HEK293 (cell line): Measurements from ENCODE around the gene FAM24B.
A peak's percentile ranks its signal among the peaks of the same experiment; 100 is the strongest.

Experiments
- FEZF1 ChIP-seq: fragments of 450-650 bp; formaldehyde crosslinking; IDR thresholded peaks from 2 replicates; pipeline ENCODE4 v1.5.1; 2016; ENCODE audit warnings: missing biosample characterization, missing genetic modification characterization
- GLIS1 ChIP-seq: fragments of 450-650 bp; formaldehyde crosslinking; IDR thresholded peaks from 2 replicates; pipeline ENCODE4 v1.5.1; 2016; ENCODE audit warnings: missing biosample characterization, missing genetic modification characterization
- INSM2 ChIP-seq: fragments of 450-650 bp; formaldehyde crosslinking; IDR thresholded peaks from 2 replicates; pipeline ENCODE4 v1.5.1; 2016; ENCODE audit warnings: missing biosample characterization, missing genetic modification characterization
- MEIS1 ChIP-seq: sonication (generic); formaldehyde crosslinking; IDR thresholded peaks from 2 replicates; pipeline ENCODE4 v1.8.1; 2022; ENCODE audit warnings: missing genetic modification reagents, mild to moderate bottlenecking, borderline replicate concordance
- PRDM10 ChIP-seq: fragments of 450-650 bp; formaldehyde crosslinking; IDR thresholded peaks from 2 replicates; pipeline ENCODE4 v1.5.1; 2016; ENCODE audit warnings: missing biosample characterization, missing genetic modification characterization
- SCRT2 ChIP-seq: fragments of 450-650 bp; formaldehyde crosslinking; IDR thresholded peaks from 2 replicates; pipeline ENCODE4 v1.5.1; 2016; ENCODE audit warnings: missing biosample characterization, missing genetic modification characterization
- TCF7L2 ChIP-seq: IDR thresholded peaks from 2 replicates; pipeline ENCODE4 v1.6.1; 2011; ENCODE audit warnings: low read depth, mild to moderate bottlenecking, inconsistent platforms, low read length, moderate library complexity, borderline replicate concordance
- ZBTB48 ChIP-seq: fragments of 450-650 bp; formaldehyde crosslinking; IDR thresholded peaks from 2 replicates; pipeline ENCODE4 v1.5.1; 2016; ENCODE audit warnings: missing biosample characterization, missing genetic modification characterization
- ZBTB8A ChIP-seq: fragments of 450-650 bp; formaldehyde crosslinking; IDR thresholded peaks from 2 replicates; pipeline ENCODE4 v1.5.1; 2016; ENCODE audit warnings: missing biosample characterization, missing genetic modification characterization
- ZNF174 ChIP-seq: fragments of 450-650 bp; formaldehyde crosslinking; IDR thresholded peaks from 2 replicates; pipeline ENCODE4 v1.5.0; 2017; ENCODE audit warnings: missing biosample characterization, mild to moderate bottlenecking, missing genetic modification characterization
- ZNF19 ChIP-seq: fragments of 450-650 bp; formaldehyde crosslinking; IDR thresholded peaks from 2 replicates; pipeline ENCODE4; 2016; ENCODE audit warnings: missing biosample characterization, missing genetic modification characterization, low read depth
- ZNF248 ChIP-seq: fragments of 450-650 bp; formaldehyde crosslinking; IDR thresholded peaks from 2 replicates; pipeline ENCODE4 v1.5.1; 2017; ENCODE audit warnings: missing biosample characterization, missing genetic modification characterization
- ZNF335 ChIP-seq: fragments of 450-650 bp; formaldehyde crosslinking; conservative IDR thresholded peaks from 2 replicates; pipeline ENCODE4 v1.5.1; 2016; ENCODE audit warnings: missing biosample characterization, missing genetic modification characterization
- ZNF366 ChIP-seq: fragments of 450-650 bp; formaldehyde crosslinking; conservative IDR thresholded peaks from 2 replicates; pipeline ENCODE4 v1.5.1; 2016; ENCODE audit warnings: missing biosample characterization, missing genetic modification characterization
- ZNF37A ChIP-seq: fragments of 450-650 bp; IDR thresholded peaks from 2 replicates; pipeline ENCODE4 v1.5.1; 2018; ENCODE audit warnings: missing biosample characterization, missing genetic modification characterization
- ZNF518A ChIP-seq: fragments of 450-650 bp; formaldehyde crosslinking; conservative IDR thresholded peaks from 2 replicates; pipeline ENCODE4 v1.5.1; 2016; ENCODE audit warnings: low read depth, missing biosample characterization, missing genetic modification characterization
- ZNF549 ChIP-seq: fragments of 450-650 bp; IDR thresholded peaks from 2 replicates; pipeline ENCODE4 v1.5.1; 2018; ENCODE audit warnings: missing biosample characterization, missing genetic modification characterization, mild to moderate bottlenecking, inconsistent platforms, moderate library complexity
- ZNF560 ChIP-seq: fragments of 450-650 bp; formaldehyde crosslinking; IDR thresholded peaks from 2 replicates; pipeline ENCODE4 v1.5.1; 2017; ENCODE audit warnings: missing biosample characterization, missing genetic modification characterization, borderline replicate concordance
- ZNF571 ChIP-seq: fragments of 450-650 bp; formaldehyde crosslinking; IDR thresholded peaks from 2 replicates; pipeline ENCODE4 v1.5.0; 2017; ENCODE audit warnings: missing biosample characterization, missing genetic modification characterization
- ZNF580 ChIP-seq: fragments of 450-650 bp; formaldehyde crosslinking; IDR thresholded peaks from 2 replicates; pipeline ENCODE4 v1.5.1; 2016; ENCODE audit warnings: missing biosample characterization, missing genetic modification characterization
- ZNF629 ChIP-seq: fragments of 450-650 bp; formaldehyde crosslinking; IDR thresholded peaks from 2 replicates; pipeline ENCODE4 v1.5.1; 2017; ENCODE audit warnings: missing biosample characterization, missing genetic modification characterization
- ZNF670 ChIP-seq: fragments of 450-650 bp; formaldehyde crosslinking; IDR thresholded peaks from 2 replicates; pipeline ENCODE4 v1.5.1; 2016; ENCODE audit warnings: missing biosample characterization, missing genetic modification characterization, low read depth
- ZNF76 ChIP-seq: fragments of 450-650 bp; formaldehyde crosslinking; IDR thresholded peaks from 2 replicates; pipeline ENCODE4; 2016; ENCODE audit warnings: low read depth, missing biosample characterization, missing genetic modification characterization, borderline replicate concordance
- TF ChIP-seq, protein P1 (sequence below): fragments of 450-650 bp; formaldehyde crosslinking; IDR thresholded peaks from 2 replicates; pipeline ENCODE4 v1.5.1; 2016; ENCODE audit warnings: missing biosample characterization, missing genetic modification characterization, borderline replicate concordance
- TF ChIP-seq, protein P2 (sequence below): fragments of 450-650 bp; formaldehyde crosslinking; IDR thresholded peaks from 2 replicates; pipeline ENCODE4 v1.5.1; 2016; ENCODE audit warnings: missing biosample characterization, missing genetic modification characterization

Gene FAM24B

GRCh38 chr10:122852261-122852660 lies 27.1 kb downstream of the FAM24B start (continued):
- TF ChIP-seq ZNF174 (tag by site-specific recombination) = no peak
- TF ChIP-seq ZNF571 = no peak
- TF ChIP-seq GLIS1 (tag by site-specific recombination) = peak; percentile 98
- peak; percentile 58 for TF ChIP-seq ZNF629 (tag by site-specific recombination)
- TF ChIP-seq, protein P1, sequence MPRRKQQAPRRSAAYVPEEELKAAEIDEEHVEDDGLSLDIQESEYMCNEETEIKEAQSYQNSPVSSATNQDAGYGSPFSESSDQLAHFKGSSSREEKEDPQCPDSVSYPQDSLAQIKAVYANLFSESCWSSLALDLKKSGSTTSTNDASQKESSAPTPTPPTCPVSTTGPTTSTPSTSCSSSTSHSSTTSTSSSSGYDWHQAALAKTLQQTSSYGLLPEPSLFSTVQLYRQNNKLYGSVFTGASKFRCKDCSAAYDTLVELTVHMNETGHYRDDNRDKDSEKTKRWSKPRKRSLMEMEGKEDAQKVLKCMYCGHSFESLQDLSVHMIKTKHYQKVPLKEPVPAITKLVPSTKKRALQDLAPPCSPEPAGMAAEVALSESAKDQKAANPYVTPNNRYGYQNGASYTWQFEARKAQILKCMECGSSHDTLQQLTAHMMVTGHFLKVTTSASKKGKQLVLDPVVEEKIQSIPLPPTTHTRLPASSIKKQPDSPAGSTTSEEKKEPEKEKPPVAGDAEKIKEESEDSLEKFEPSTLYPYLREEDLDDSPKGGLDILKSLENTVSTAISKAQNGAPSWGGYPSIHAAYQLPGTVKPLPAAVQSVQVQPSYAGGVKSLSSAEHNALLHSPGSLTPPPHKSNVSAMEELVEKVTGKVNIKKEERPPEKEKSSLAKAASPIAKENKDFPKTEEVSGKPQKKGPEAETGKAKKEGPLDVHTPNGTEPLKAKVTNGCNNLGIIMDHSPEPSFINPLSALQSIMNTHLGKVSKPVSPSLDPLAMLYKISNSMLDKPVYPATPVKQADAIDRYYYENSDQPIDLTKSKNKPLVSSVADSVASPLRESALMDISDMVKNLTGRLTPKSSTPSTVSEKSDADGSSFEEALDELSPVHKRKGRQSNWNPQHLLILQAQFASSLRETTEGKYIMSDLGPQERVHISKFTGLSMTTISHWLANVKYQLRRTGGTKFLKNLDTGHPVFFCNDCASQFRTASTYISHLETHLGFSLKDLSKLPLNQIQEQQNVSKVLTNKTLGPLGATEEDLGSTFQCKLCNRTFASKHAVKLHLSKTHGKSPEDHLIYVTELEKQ (tag by site-specific recombination) = no peak
- TF ChIP-seq TCF7L2 = no peak
- TF ChIP-seq ZNF76 (tag by site-specific recombination) = no peak
- TF ChIP-seq ZNF335 (tag by site-specific recombination) = peak; percentile 26; the same call in 1 of the 2 replicates
- TF ChIP-seq, protein P2, sequence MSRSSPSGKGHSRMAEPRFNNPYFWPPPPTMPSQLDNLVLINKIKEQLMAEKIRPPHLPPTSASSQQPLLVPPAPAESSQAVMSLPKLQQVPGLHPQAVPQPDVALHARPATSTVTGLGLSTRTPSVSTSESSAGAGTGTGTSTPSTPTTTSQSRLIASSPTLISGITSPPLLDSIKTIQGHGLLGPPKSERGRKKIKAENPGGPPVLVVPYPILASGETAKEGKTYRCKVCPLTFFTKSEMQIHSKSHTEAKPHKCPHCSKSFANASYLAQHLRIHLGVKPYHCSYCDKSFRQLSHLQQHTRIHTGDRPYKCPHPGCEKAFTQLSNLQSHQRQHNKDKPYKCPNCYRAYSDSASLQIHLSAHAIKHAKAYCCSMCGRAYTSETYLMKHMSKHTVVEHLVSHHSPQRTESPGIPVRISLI = no peak
- no peak for TF ChIP-seq ZBTB48 (tag by site-specific recombination)
- TF ChIP-seq ZNF366 (tag by site-specific recombination) = no peak
- TF ChIP-seq INSM2 (tag by site-specific recombination) = 0 out of 2 replicates have a peak, but pooled peaks have one; percentile 61
- no peak for TF ChIP-seq ZNF580 (tag by site-specific recombination)
- TF ChIP-seq PRDM10 (tag by site-specific recombination) = no peak
- TF ChIP-seq FEZF1 (tag by site-specific recombination) = no peak
- TF ChIP-seq ZBTB8A (tag by site-specific recombination) = no peak
- no peak for TF ChIP-seq ZNF19
- no peak for TF ChIP-seq ZNF670 (tag by site-specific recombination)
- no peak for TF ChIP-seq ZNF518A
- TF ChIP-seq SCRT2 (tag by site-specific recombination) = peak; percentile 33; the same call in 1 of the 2 replicates
- no peak for TF ChIP-seq ZNF248 (tag by site-specific recombination)
- no peak for TF ChIP-seq MEIS1 (CRISPR knock-in tag)
- no peak for TF ChIP-seq ZNF37A
- no peak for TF ChIP-seq ZNF549 (tag by site-specific recombination)
- TF ChIP-seq ZNF560 (tag by site-specific recombination) = no peak
